DMS 273 (cell line): ENCODE results near the gene TFDP1.

ENCODE experiments used
- DNase-seq: peaks from one replicate; lab custom pipeline; 2025; ENCODE audit not compliant: unreplicated experiment; lab: John Stamatoyannopoulos, UW

TFDP1 gene

GRCh38 chr13:113630296-113630695, 45.7 kb downstream of the TFDP1 start:
- DNase-seq = no peak

GRCh38 chr13:113630804-113631203, 46.3 kb downstream of the TFDP1 start:
- DNase-seq = no peak

- no peak for DNase-seq
Observed at GRCh38 chr13:113631341-113632095, 47.0 kb downstream of the TFDP1 start.

- no peak for DNase-seq
Observed at GRCh38 chr13:113632706-113633484, 48.3 kb downstream of the TFDP1 start.

- no peak for DNase-seq
Observed at GRCh38 chr13:113633485-113633873, 48.9 kb downstream of the TFDP1 start.

- DNase-seq = no peak
Observed at GRCh38 chr13:113634279-113635047, 49.9 kb downstream of the TFDP1 start.

- DNase-seq = no peak
Observed at GRCh38 chr13:113635048-113635420, 50.5 kb downstream of the TFDP1 start.

GRCh38 chr13:113635709-113636108, 51.2 kb downstream of the TFDP1 start:
- DNase-seq = no peak

GRCh38 chr13:113636266-113636963, 51.9 kb downstream of the TFDP1 start:
- no peak for DNase-seq

- no peak for DNase-seq
Observed at GRCh38 chr13:113637262-113638160, 53.0 kb downstream of the TFDP1 start.

GRCh38 chr13:113638173-113638746, 53.7 kb downstream of the TFDP1 start:
- no peak for DNase-seq

- no peak for DNase-seq
Observed at GRCh38 chr13:113638806-113639205, 54.3 kb downstream of the TFDP1 start.

- DNase-seq = no peak
Observed at GRCh38 chr13:113639616-113640262, 55.2 kb downstream of the TFDP1 start.

- no peak for DNase-seq
Observed at GRCh38 chr13:113641426-113641825, 56.9 kb downstream of the TFDP1 start.

GRCh38 chr13:113642563-113642962, 58.0 kb downstream of the TFDP1 start:
- no peak for DNase-seq

GRCh38 chr13:113643593-113643992, 59.0 kb downstream of the TFDP1 start:
- DNase-seq = no peak

- no peak for DNase-seq
Observed at GRCh38 chr13:113644800-113645199, 60.2 kb downstream of the TFDP1 start.

- no peak for DNase-seq
Observed at GRCh38 chr13:113645329-113645728, 60.8 kb downstream of the TFDP1 start.

GRCh38 chr13:113646376-113646775, 61.8 kb downstream of the TFDP1 start:
- peak; percentile 29 for DNase-seq
